GM21367 (cell line): Measurements from ENCODE around the gene GTF2IRD1.
"Not testable (repeated sequence)": the region's sequence is repeated elsewhere in the genome, so short reads cannot be mapped to it uniquely, and the experiment has no call there.

Experiments used
- ATAC-seq: cut with Tn5 transposase; IDR thresholded peaks from one replicate; pipeline ENCODE4 v1.9.1; 2021; ENCODE audit not compliant: unreplicated experiment

GTF2IRD1 gene

DNA sequence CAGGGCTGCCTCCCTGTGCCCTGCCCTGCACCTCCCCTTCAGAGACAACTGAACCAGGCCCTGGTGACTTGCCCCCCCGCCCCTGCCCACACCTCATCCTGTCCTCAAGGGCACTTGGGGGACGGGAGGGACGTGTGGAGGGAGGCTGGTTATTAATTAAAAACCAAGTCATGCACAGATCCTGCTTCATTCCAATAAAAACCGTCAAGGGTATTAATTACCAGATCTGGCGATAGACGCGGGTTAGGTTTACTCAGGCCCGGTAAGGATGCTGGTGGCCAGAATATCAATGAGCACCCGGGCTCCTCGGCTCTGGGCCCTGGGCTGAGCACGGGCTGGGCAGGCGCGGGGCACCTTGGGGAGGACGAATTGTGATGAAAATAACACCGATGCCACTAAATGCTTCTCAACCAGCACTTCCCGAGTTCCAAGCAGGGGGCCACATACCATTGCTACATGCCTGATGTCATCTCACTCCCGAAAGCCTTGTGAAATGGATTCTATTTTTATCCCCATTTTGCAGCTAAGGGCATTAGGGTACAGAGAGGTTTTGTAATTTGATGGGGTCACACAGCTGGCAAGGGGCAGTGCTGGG, 24.5 kb upstream of the GTF2IRD1 start:
- ATAC-seq, result no peak

DNA sequence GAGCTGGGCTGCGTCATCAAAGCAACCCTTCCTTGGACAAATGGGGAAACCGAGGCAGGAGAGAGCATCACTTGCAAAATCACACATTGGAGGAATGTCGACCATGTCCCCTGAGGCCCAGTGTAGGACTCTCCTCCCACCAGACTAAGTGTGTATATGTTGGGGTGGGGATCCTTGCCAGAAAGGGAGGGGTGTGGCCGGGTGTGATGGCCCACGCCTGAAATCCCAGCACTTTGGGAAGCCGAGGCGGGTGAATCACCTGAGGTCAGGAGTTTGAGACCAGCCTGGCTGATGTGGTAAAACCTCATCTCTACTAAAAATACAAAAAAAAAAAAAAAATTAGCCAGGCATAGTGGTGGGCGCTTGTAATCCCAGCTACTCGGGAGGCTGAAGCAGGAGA, 23.3 kb upstream of the GTF2IRD1 start:
- not testable (repeated sequence) for ATAC-seq

DNA sequence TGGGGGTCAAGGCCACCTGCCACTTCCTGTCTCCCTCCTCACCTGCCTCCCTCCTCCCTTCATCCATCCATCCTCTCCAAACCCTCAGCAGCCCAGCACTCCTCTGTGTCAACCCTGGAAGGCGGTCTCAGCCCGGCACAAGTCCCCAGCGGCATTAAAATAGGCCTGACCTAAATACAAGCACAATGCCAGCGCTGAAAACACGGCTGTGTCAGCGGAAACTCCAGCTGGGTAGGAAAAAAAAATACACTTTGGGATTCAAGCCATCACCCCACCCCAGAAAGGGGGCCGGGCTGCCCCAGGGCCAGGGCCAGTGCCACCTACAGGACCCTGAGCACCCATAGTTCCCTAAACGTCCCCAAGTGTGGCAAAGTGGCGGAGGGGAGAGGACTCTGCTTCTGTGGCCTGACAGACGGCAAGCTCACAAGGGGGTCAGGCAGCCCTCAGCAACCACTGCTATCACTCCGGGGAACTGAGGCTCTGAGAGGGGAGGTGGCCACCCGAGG, 22.7 kb upstream of the GTF2IRD1 start:
- no peak for ATAC-seq

DNA sequence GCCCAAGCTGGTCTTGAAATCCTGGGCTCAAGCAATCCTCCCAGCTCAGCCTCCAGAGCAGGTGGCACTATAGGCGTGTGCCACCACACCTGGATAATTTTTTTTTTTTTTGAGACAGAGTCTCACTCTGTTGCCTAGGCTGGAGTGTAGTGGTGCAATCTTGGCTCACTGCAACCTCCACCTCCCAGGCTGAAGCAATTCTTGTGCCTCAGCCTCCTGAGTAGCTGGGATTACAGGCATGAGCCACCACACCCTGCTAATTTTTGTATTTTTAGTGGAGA, 16.5 kb upstream of the GTF2IRD1 start:
- ATAC-seq, result not testable (repeated sequence)

DNA sequence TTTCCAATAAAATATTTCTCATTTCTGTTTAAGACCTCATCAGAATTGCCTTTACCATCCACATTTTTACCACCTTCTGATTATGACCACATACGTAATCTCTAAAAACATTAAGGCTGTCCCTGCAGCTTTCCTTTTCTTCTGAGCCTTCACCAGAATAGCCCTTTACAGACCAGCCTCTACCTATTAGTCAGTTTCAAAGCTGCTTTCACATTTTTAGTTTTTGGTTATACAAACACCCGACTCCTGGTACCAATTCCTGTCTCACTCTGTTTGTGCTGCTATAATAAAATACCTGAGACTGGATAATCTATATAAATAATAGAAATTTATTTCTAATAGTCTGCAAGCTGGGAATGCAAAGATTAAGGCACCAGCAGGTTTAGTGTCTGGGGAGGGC, 15.4 kb upstream of the GTF2IRD1 start:
- no peak for ATAC-seq

DNA sequence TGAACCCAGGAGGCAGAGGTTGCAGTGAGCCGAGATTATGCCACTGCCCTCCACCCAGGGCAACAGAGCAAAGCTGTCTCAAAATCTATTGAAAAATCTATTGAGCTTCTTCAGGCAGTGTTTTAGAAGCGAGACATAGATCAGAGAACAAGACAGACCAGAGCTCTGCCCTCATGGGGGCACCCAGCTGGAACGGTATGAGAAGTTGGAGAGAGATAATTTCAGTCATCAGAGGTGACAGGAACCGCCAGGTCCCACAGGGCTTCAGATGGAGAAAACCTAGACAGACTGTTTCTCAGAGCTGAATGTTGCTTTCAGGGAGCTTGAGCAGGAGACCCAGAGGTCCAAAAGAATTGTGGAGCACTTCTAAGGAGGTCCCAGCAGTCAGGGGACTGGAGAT, 14.2 kb upstream of the GTF2IRD1 start:
- ATAC-seq, result no peak

DNA sequence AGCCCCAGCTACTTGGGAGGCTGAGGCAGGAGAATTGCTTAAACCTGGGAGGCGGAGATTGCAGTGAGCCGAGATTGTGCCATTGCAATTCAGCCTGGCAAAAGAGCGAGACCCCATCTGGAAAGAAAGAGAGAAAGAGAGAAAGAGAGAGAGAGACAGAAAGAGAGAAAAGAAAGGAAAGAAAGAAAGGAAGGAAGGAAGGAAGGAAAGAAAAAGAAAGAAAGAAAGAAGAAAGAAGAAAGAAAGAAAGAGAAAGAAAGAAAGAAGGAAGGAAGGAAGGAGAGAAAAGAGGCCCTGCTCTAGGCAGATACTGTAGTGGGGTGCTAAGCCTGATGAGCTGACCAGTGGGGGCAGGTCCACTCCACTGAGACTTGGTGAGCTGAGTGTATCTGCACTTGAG, 13.6 kb upstream of the GTF2IRD1 start:
- ATAC-seq, result not testable (repeated sequence)

DNA sequence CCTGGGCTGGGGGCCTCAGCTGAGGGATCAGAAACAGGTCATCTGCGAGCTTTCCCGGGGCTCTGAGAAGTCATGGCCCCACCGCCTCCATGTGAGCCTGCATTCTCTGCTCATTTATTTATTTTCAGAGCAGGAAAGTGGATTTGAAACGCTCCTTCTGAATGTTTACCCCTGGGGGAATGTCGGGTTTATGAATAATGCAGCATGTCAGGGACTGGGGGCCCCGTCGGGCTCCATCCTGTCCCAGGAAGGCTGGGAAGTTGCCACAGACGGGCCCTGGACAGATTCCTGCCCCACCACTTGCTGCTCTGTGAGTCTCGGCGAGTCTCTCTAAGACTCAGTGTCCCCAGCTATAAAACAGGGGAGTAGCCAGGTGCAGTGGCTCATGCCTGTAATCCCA, 11.9 kb upstream of the GTF2IRD1 start:
- no peak for ATAC-seq

DNA sequence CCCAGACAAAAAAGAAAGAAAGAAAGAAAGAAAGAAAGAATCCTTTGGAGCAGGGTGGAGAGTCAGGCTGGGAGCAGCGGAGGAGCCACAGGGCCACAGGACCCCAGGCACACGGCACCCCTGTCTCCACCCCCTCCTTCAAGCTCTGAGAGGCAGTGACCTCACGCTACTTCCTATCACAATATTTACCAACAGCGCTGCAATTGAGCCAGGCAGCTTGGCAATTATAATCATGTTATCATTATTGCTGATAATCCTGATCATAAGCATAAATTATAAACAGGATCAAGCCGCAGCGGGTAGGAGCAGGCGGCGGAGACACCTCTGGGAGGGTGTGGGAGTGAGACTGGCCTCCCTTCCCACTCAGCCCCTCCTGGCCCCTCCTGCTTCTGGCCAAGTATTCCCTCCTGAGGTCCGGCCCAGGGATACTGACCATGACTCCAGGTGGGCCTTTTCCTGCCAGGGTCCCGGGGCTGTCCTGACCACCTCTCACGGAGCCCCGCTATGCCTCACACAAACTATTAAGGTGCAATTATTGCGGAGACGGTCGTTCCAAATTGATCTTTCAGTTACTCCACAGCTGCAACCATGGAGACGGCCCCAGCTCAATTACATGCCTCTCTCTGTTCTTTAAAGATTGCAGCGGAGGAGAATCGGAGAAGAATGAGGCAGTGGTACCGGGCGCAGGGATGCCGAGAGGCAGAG, 10.0 kb upstream of the GTF2IRD1 start:
- no peak for ATAC-seq

DNA sequence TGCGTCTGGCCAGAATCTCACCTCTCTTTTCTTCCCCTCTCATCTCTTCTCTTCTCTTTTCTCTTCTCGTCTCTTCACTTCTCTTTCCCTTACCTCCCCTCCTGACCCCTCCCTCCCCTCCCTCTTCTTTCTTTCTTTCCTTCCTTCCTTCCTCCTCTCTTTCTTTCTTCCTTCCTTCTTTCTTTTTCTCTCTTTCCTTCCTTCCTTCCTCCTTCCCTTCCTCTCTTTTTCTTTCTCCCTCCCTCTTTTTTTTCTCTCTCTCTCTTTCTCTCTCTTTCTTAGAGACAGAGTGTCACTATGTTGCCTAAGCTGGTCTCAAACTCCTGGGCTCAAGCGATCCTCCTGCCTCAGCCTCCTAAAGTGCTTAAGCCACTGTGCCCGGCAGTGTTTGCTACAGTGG, 4.6 kb upstream of the GTF2IRD1 start:
- ATAC-seq, result no peak

DNA sequence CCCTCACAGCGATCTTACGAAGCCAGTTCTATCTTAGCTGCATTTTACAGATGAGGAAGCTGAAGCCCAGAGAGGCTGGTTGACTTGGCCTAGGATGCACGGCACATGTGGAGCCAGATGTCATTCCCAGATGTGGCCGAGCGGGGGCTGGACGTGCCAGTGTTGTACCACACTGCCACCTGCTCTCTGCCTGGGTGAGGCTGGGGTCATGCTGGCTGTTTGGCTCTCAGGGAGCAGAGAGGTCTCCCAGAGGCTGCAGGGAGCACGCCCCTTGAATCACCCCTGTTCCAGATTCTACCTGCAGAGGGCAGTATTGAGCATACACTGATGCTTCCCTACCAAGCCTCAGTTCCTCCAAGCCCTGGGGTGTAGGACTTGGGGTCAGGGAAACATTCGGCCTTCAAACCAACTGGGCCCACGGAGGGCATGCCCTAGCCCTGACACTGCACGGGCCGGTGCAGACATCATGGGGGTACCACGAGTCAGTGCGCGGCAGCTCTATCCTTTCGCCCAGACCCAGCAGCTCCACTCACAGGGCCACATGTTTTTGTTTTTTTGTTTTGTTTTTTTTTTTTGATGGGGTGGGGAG, 3.8 kb upstream of the GTF2IRD1 start:
- ATAC-seq, result no peak

DNA sequence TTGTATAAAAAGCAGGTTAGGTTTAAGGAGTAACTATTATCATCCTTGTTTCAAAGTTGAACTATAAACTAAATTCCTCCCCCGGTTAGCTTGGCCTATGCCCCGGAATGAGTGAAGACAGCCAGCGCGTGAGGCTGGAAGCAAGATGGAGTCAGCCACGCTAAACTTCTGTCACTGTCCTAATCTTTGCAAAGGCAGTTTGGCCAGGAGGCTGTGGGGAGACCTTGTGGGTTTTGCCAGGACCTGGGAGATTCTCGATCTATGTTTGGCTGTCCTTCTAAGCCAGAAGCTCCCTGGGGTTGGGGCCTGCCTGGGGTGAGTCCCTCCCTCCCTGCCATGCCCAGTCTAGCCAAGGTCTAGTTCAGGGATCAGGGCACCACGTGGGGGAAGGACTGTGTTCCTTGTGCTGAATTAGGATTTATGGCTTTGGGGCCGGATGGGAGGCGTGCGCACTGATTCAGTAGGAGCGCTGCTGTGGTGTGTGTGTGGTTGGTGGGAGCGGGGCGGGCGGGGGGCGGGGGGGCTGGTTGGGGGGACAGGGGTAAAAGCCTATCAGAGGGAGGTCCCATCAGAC, 871 bp upstream of the GTF2IRD1 start:
- no peak for ATAC-seq

DNA sequence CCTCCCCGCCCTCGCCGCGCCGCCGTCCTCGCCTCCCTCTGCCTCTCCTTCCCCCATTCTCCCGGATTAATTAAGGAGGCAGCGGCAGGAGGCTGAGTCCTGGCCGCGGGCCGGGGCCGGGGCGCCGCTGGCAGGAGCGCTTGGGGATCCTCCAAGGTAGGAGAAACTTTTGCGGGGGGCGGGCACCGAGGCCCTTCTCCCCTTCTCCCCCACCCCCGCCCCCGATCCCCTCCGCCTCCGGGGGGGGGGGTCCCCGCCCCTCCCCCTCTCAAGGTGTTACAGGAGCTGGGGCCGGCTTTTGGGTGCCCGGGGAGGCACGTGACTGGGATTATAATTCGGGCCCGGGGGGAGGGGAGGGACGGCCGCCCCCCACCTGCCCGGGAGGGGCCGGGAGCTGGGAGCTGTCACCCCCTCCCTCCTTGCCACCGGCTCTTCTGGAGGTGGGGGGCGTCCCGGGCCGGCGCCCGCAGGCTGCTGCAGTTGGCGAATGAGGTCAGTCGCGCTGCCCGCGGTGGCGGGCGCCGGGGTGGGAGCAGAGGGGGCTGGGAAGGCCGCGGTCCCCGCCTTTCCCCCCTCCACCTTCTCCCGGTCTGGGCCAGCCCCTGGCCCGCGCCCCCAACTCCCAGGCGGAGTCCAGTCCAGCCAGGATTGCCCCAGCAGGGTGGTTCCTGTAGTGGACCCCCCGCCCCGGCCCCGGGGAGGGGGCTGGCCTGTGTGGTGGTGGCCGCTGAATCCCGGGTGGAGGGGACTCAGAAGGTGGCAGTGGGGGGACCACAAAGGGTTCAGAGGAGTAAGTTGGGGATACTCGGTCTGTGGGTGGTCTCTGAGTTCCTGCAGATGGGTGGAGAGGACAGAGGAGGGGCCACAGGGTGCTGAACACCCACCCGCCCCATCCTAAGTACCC, 567 bp downstream of the GTF2IRD1 start:
- ATAC-seq, result no peak

DNA sequence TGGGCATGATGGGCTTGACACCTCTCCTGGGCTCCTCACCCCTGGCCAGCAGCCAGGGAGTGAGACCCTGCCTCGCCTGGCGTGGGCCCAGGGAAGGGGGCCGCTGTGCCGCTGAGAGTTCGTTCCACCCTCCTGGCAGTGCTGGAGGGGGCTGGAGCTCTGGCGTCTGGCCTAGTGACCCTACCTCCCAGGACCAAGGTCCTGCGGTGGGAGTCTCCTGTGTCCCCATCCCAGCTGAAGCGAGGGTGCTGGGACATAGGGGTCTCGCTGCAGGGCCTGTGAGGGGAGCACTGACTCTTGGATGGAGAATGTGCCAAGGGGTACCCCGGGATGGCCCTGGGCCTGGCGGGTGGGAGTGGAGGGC, 1.2 kb downstream of the GTF2IRD1 start:
- no peak for ATAC-seq

DNA sequence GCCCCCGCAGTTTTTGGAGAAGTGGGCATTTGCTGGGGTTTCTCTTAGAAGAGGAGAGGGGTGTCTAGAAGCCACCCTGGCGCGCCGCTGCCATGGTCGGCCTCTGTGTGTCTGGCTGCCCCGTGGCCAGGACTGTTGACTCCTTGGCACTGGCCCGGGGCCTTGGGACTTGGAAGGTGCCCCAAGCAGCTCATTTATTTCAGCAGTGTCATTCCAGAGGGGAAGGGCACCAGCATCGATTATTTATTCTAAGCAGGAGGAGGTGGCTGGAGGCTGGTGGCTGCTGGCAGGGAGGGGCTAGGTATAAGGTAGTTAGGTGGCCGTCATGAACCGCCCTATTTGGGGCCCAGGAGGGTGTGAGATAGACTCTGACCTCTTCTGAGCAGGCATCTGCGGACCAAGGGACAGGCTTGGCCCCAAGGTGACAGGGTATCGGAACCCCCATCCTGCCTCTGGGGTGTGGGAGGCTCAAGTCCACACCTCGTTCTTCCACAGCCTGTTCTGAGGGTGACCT, 1.6 kb downstream of the GTF2IRD1 start:
- ATAC-seq, result no peak

DNA sequence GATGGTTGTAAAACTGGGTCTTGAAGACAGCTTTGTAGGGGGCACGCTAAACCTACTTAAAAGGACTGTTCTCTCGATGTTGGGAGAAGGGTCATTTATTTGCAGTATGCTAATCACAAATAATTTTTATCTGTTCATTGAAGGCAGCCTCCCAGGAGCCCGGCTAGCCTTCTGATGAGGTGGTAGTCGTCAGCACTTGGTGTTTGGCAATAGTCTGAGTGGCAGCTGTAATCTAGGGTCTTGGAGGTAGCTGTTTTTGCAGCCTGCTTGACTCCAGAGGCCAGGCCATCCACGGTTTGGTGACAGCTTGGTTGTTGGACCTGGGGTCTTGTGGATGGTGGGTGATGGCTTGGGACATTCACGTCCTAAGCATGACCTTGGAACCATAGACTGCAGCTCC, 2.2 kb downstream of the GTF2IRD1 start:
- no peak for ATAC-seq

DNA sequence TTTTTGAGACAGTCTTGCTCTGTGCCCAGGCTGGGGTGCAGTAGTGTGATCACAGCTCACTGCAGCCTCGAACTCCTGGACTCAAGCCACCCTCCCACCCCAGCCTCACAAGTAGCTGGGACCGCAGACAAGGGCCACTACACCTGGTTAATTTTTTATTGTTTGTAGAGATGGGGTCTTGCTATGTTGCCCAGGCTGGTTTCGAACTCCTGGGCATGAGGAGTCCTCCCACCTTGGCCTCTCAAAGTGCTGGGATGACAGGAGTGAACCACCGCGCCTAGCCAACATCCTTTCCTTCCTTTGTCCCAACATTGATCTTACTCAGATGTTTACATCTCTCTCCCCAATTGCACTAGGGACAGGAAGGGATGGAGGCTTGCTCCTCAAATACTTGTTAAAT, 3.3 kb downstream of the GTF2IRD1 start:
- ATAC-seq, result no peak

DNA sequence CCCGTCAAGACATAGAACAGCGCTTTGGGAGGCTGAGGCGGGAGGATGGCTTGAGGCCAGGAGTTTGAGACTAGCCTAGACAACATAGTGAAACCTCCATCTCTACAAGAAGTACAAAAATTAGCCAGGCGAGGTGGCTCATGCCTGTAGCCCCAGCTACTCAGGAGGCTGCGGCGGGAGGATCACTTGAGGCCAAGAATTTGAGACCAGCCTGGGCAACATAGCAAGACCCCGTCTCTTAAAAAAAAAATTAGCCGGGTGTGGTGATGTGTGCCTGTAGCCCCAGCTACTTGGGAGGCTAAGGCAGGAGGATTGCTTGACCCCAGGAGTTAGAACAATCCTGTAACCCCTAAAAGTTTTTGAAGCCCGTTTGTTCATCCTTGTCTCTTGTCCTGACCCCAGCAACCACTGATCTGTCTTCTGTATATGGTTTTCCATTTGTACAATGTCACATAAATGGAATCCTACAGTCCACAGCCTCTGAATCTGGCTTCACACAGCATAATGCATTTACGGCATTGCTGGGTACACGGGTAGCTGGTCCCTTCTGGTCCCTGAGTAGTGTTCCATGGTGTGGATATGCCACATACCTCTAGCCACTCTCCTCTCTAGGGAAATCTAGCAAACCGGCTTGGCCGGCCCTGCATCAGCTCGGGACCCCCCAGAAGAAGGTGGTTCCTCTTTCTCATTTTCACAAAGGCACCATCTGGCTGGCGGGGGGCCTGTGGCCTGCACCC, 8.4 kb downstream of the GTF2IRD1 start:
- no peak for ATAC-seq

DNA sequence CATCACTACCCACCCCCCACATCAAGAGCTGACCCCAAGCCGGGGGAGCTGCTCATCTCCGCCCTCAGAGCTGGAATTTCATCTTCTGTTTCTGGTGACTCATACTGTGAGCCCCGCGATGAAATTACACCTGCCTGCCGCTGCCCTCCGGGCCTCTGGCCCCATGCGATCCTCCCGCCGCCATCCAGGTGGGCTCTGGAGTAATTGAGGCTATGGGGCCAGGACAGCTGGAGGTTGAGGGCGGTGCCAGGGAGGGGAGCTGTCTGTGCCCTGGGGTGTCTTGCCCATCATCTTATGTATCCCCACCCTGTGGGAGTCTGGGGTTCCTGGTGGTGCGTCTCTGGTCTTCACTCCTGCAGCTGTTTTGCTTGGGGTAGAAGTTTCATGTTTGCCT, 9.0 kb downstream of the GTF2IRD1 start:
- no peak for ATAC-seq
